ENCODE data around the gene CROCC.

GRCh38 chr1:16922885-16923431 is 1.2 kb downstream of the CROCC start:
- no peak for TF ChIP-seq CTCF (IDR thresholded peaks at IDR 0.05)
- no peak for TF ChIP-seq POLR2AphosphoS5 (IDR thresholded peaks at IDR 0.05; ENCODE audit: insufficient read depth in 1 of 2, low read depth in 1 of 2)
